HCT116 (cell line): ENCODE measurements around the gene HK3. TPM values are rescaled to one million over a fixed set of nuclear protein-coding genes. Genes with fewer than 3 reads are reported as not detected.
A peak's percentile ranks its signal among the peaks of the same experiment; 100 is the strongest.

Source experiments
- ATAC-seq: fragments of 200-7000 bp; cut with Tn5 transposase; 2 replicates; pipeline ENCODE4 v1.9.1; 2020; ENCODE audit warnings: mild to moderate bottlenecking, moderate library complexity
- BruUV-seq: library from RNA; stranded (reverse); fragments of 400-500 nt; replicated peaks from 2 replicates; lab custom pipeline; 2021; lab: Mats Ljungman, UMichigan
- CTCF ChIA-PET: fragments of 300-600 bp; sonication (Branson Sonifier 250); formaldehyde crosslinking; loops from one replicate; lab custom pipeline; 2021; ENCODE audit warnings: antibody characterized with exemption; lab: Charles Lee
- POLR2A ChIA-PET: fragments of 300-600, 350-600 bp; sonication (Branson Sonifier 250); formaldehyde crosslinking; loops from one replicate; lab custom pipeline; 2021; ENCODE audit warnings: antibody characterized with exemption; lab: Charles Lee
- RAD21 ChIA-PET, 2 experiments: fragments of 300-600 bp; sonication (Branson Sonifier 250); formaldehyde crosslinking; loops; one replicate each; lab custom pipeline; 2023; ENCODE audit warnings: low total read pairs in 2 of 2; ENCODE audit not compliant: uncharacterized antibody in 2 of 2, unreplicated experiment in 2 of 2, low non-redundant PET in 1 of 2; lab: Charles Lee
- DNase-seq: peaks from one replicate; pipeline ENCODE4 v3.0.0-alpha.2; 2010; ENCODE audit warnings: low read depth, low spot score
- H2AFZ ChIP-seq: fragments of 200-600 bp; shearing (Covaris generic), sonication (generic); 2 replicates; pipeline ENCODE4 v1.6.1; 2017; ENCODE audit warnings: low read depth, mixed run types, mixed read lengths, antibody characterized with exemption, low read length; ENCODE audit not compliant: poor library complexity, severe bottlenecking
- H3K27ac ChIP-seq: 2 replicates; pipeline ENCODE4 v1.5.1; 2012; ENCODE audit warnings: low read depth, low read length
- H3K27me3 ChIP-seq: fragments of 200-600 bp; sonication (generic); 2 replicates; pipeline ENCODE4 v1.6.1; 2016; ENCODE audit warnings: mixed run types, low read length, mixed read lengths; ENCODE audit not compliant: insufficient read depth
- H3K36me3 ChIP-seq, 2 experiments: fragments of 200-500 bp in 1 of 2; fragments of 200-600 bp in 1 of 2; sonication (Bioruptor generic) in 1 of 2; sonication (generic) in 1 of 2; 2 replicates each; pipeline versions ENCODE4 v1.5.1 to v1.6.1; 2014 to 2016; ENCODE audit warnings: low read length in 2 of 2, inconsistent platforms in 1 of 2, mixed read lengths in 1 of 2, mixed run types in 1 of 2; ENCODE audit not compliant: insufficient read depth in 2 of 2, control insufficient read depth in 1 of 2
- H3K4me1 ChIP-seq, 2 experiments: fragments of 200-600 bp in 1 of 2; sonication (generic) in 1 of 2; 2 replicates each; pipeline versions ENCODE4 v1.5.1 to v1.6.1; 2012 to 2017; ENCODE audit warnings: low read length in 2 of 2, inconsistent platforms in 1 of 2, mild to moderate bottlenecking in 1 of 2, mixed read lengths in 1 of 2, mixed run types in 1 of 2, moderate library complexity in 1 of 2; ENCODE audit not compliant: insufficient read depth in 2 of 2, control insufficient read depth in 1 of 2
- H3K4me2 ChIP-seq: fragments of 200-600 bp; sonication (generic); 2 replicates; pipeline ENCODE4 v1.6.1; 2017; ENCODE audit warnings: mixed run types, low read length, mixed read lengths
- H3K4me3 ChIP-seq, 2 experiments: fragments of 200-600 bp in 1 of 2; sonication (generic) in 1 of 2; replicated peaks in 1 of 2; 2 replicates each; pipeline ENCODE4 v1.5.1; 2011 to 2016; ENCODE audit warnings: low read length in 2 of 2, control low read depth in 1 of 2, low read depth in 1 of 2, mild to moderate bottlenecking in 1 of 2, mixed read lengths in 1 of 2, mixed run types in 1 of 2
- H3K79me2 ChIP-seq: fragments of 200-600 bp; sonication (generic); 2 replicates; pipeline ENCODE4 v1.6.1; 2017; ENCODE audit warnings: mild to moderate bottlenecking, mixed run types, low read length, moderate library complexity, mixed read lengths; ENCODE audit not compliant: insufficient read depth
- H3K9ac ChIP-seq: fragments of 200-600 bp; sonication (generic); 2 replicates; pipeline ENCODE4 v1.6.1; 2016; ENCODE audit warnings: low read length, mixed read lengths
- H3K9me2 ChIP-seq: fragments of 200-600 bp; sonication (generic), shearing (Covaris generic); 2 replicates; pipeline ENCODE4 v1.6.1; 2017; ENCODE audit warnings: mixed run types, mild to moderate bottlenecking, moderate library complexity; ENCODE audit not compliant: insufficient read depth
- H3K9me3 ChIP-seq, 2 experiments: fragments of 200-500 bp in 1 of 2; fragments of 200-600 bp in 1 of 2; sonication (Bioruptor generic) in 1 of 2; sonication (generic) in 1 of 2; 2 replicates each; pipeline ENCODE4 v1.6.1; 2014 to 2017; ENCODE audit warnings: low read length in 2 of 2, mixed read lengths in 2 of 2, inconsistent platforms in 1 of 2, low read depth in 1 of 2, mild to moderate bottlenecking in 1 of 2, mixed run types in 1 of 2, moderate library complexity in 1 of 2; ENCODE audit not compliant: control insufficient read depth in 1 of 2, insufficient read depth in 1 of 2
- H4K20me1 ChIP-seq: fragments of 200-600 bp; sonication (generic), shearing (Covaris generic); 2 replicates; pipeline ENCODE4 v1.6.1; 2017; ENCODE audit warnings: mixed run types, mild to moderate bottlenecking, moderate library complexity; ENCODE audit not compliant: insufficient read depth
- ATF3 ChIP-seq: IDR thresholded peaks from 2 replicates; pipeline ENCODE4 v1.6.1; 2012
- CBX3 ChIP-seq: IDR thresholded peaks from 2 replicates; pipeline ENCODE4 v1.6.1; 2012; ENCODE audit warnings: low read depth
- CEBPB ChIP-seq: IDR thresholded peaks from 2 replicates; pipeline ENCODE4 v1.6.1; 2012; ENCODE audit warnings: low read depth
- CTCF ChIP-seq, 3 experiments: fragments of 200-600 bp in 1 of 3; sonication (generic) in 1 of 3; IDR thresholded peaks in 2 of 3; conservative IDR thresholded peaks in 1 of 3; 2 replicates each; pipeline ENCODE4 v1.5.1; 2012 to 2017; ENCODE audit warnings: low read depth in 2 of 3, low read length in 2 of 3, antibody characterized with exemption in 1 of 3, borderline replicate concordance in 1 of 3, control low read depth in 1 of 3, mild to moderate bottlenecking in 1 of 3, mixed read lengths in 1 of 3, mixed run types in 1 of 3, moderate library complexity in 1 of 3; ENCODE audit not compliant: insufficient read depth in 1 of 3
- EZH2 ChIP-seq: fragments of 200-600 bp; sonication (generic); IDR thresholded peaks from 2 replicates; pipeline ENCODE4 v1.6.1; 2017; ENCODE audit warnings: antibody characterized with exemption, mixed run types
- EZH2phosphoT487 ChIP-seq: fragments of 200-600 bp; IDR thresholded peaks from 2 replicates; pipeline ENCODE4 v1.6.1; 2018; ENCODE audit warnings: antibody characterized with exemption, borderline replicate concordance
- FOSL1 ChIP-seq: IDR thresholded peaks from 2 replicates; pipeline ENCODE4 v1.6.1; 2012; ENCODE audit warnings: low read depth
- JUND ChIP-seq: IDR thresholded peaks from 2 replicates; pipeline ENCODE4 v1.6.1; 2012
- MAX ChIP-seq: IDR thresholded peaks from 2 replicates; pipeline ENCODE4 v1.6.1; 2012
- POLR2A ChIP-seq: IDR thresholded peaks from 2 replicates; pipeline ENCODE4 v1.7.0; 2011; ENCODE audit warnings: borderline replicate concordance; ENCODE audit not compliant: insufficient read depth, insufficient read length; ENCODE audit errors: extremely low read depth
- POLR2AphosphoS5 ChIP-seq: IDR thresholded peaks from 2 replicates; pipeline ENCODE4 v1.6.1; 2011; ENCODE audit warnings: mild to moderate bottlenecking, low read depth, low read length, moderate library complexity
- RAD21 ChIP-seq: IDR thresholded peaks from 2 replicates; pipeline ENCODE4 v1.6.1; 2012; ENCODE audit warnings: low read depth, mild to moderate bottlenecking
- REST ChIP-seq: IDR thresholded peaks from 2 replicates; pipeline ENCODE4 v1.6.1; 2012; ENCODE audit warnings: low read depth
- SIN3A ChIP-seq: IDR thresholded peaks from 2 replicates; pipeline ENCODE4 v1.6.1; 2012; ENCODE audit warnings: low read depth
- SP1 ChIP-seq: IDR thresholded peaks from 2 replicates; pipeline ENCODE4 v1.6.1; 2012; ENCODE audit warnings: low read depth
- SRF ChIP-seq: IDR thresholded peaks from 2 replicates; pipeline ENCODE4 v1.6.1; 2012; ENCODE audit warnings: low read depth
- YY1 ChIP-seq: IDR thresholded peaks from 2 replicates; pipeline ENCODE4 v1.6.1; 2011; ENCODE audit warnings: low read length, low read depth, moderate library complexity, mild to moderate bottlenecking; ENCODE audit not compliant: insufficient replicate concordance; ENCODE audit errors: extremely low read depth
- ZFX ChIP-seq: fragments of 450-650 bp; IDR thresholded peaks from 2 replicates; pipeline ENCODE4 v1.6.1; 2017
- ZNF274 ChIP-seq: fragments of 200-500 bp; sonication (Bioruptor generic); IDR thresholded peaks from 2 replicates; pipeline ENCODE4 v1.6.1; 2014; ENCODE audit warnings: mild to moderate bottlenecking, low read depth, low read length, inconsistent platforms
- intact Hi-C: fragments of 100-400 bp; cut with micrococcal nuclease; formaldehyde crosslinking; loops from 2 replicates; pipeline ENCODE4 v1.10.0; 2022
- total RNA-seq: library from RNA; stranded (reverse); gene quantifications from one replicate; pipeline ENCODE4 v1.2.1, GENCODE V29; 2021; ENCODE audit not compliant: unreplicated experiment

Gene HK3
- total RNA-seq, 1 experiment from 2014 or later = 0.30 TPM

GRCh38 chr5:176862330-176862995, 36.7 kb downstream of the HK3 start:
- H3K27me3 ChIP-seq = no peaks in the 10 kb centered on the region
- H3K4me3 ChIP-seq = no peak overlapping the region
- no peaks in the 10 kb centered on the region for H3K4me1 ChIP-seq
- RAD21 ChIA-PET = no interaction called here
- TF ChIP-seq CEBPB (no peak), SIN3A (no peak), ATF3 (no peak), REST (no peak), ZNF274 (no peak), JUND (no peak), FOSL1 (no peak), MAX (no peak), ZFX (no peak), CBX3 (no peak), SP1 (no peak), EZH2 (no peak), YY1 (no peak), POLR2AphosphoS5 (no peak), EZH2phosphoT487 (no peak), POLR2A (no peak), SRF (no peak), RAD21 (no peak), CTCF (IDR thresholded peaks at IDR 0.05 in 2 of 3, conservative IDR thresholded peaks at IDR 0.05 in 1 of 3; ENCODE audit: borderline replicate concordance in 1 of 3, insufficient read depth in 1 of 3, low read depth in 2 of 3, low read length in 2 of 3) (no peak)
- no peak for DNase-seq
- intact Hi-C loops = no loop called here
- H4K20me1 ChIP-seq = no peaks in the 10 kb centered on the region
- CTCF ChIA-PET = no interaction called here
- no peak overlapping the region for H3K9ac ChIP-seq
- H3K27ac ChIP-seq = no peak overlapping the region
- POLR2A ChIA-PET = no interaction called here
- H3K9me3 ChIP-seq = no peaks in the 10 kb centered on the region
- ATAC-seq = 0 out of 2 replicates have a peak, but pooled peaks have one; percentile 14
- H2AFZ ChIP-seq = no peak overlapping the region
- no peaks in the 10 kb centered on the region for H3K9me2 ChIP-seq
- H3K36me3 ChIP-seq = no peaks in the 10 kb centered on the region
- BruUV-seq = no TSS peak
- H3K79me2 ChIP-seq = no peaks in the 10 kb centered on the region
- no peak overlapping the region for H3K4me2 ChIP-seq
